ENCODE data around the gene DSC3. TPM values are rescaled to one million over a fixed set of nuclear protein-coding genes. Genes with fewer than 3 reads are reported as not detected.
"Not testable (repeated sequence)": the region's sequence is repeated elsewhere in the genome, so short reads cannot be mapped to it uniquely, and the experiment has no call there.

DSC3 gene
- total RNA-seq, 1 experiment from 2014 or later: 0.61 TPM

- peaks cover 0 to 4% of the 10 kb centered on the region in 2 experiments; a peak in 1 of 4 replicates for H3K4me1 Mint-ChIP-seq
- H3K27me3 ChIP-seq (ENCODE audit: insufficient read depth, low read length): no peaks in the 10 kb centered on the region
- no peaks in the 10 kb centered on the region for H3K9me3 ChIP-seq (ENCODE audit: control insufficient read depth, low read depth, low read length)
- H3K23ac ChIP-seq (ENCODE audit: insufficient read length, low read depth, low read length): no peak overlapping the region
- H3K18ac ChIP-seq (ENCODE audit: insufficient read length, low read depth, low read length): no peak overlapping the region
- no peak overlapping the region for H2BK120ac ChIP-seq (ENCODE audit: low read depth, low read length, poor library complexity, severe bottlenecking)
- H3K27ac Mint-ChIP-seq: no peak overlapping the region
- H4K20me1 ChIP-seq (ENCODE audit: control insufficient read depth, insufficient read depth, insufficient read length): no peaks in the 10 kb centered on the region
- TF ChIP-seq CTCF (conservative IDR thresholded peaks at IDR 0.05): no peak
- DNase-seq: no peak
- H2AK5ac ChIP-seq (ENCODE audit: insufficient read length, low read length): no peak overlapping the region
- H3K4me3 Mint-ChIP-seq: no peak overlapping the region
- H3K27me3 Mint-ChIP-seq (ENCODE audit: low read depth): no peaks in the 10 kb centered on the region
- no peak overlapping the region for H3K4me2 ChIP-seq (ENCODE audit: insufficient read depth, insufficient read length, low read length)
- H4K5ac ChIP-seq (ENCODE audit: insufficient read length, low read depth, low read length): no peak overlapping the region
- H3K14ac ChIP-seq (ENCODE audit: insufficient read depth, low read length): no peak overlapping the region
- no peak overlapping the region for H3K9ac ChIP-seq (ENCODE audit: extremely low read depth, insufficient read length, low read length)
- H4K8ac ChIP-seq (replicated peaks; ENCODE audit: insufficient read length, low read depth, low read length): no peak overlapping the region
- H3K36me3 Mint-ChIP-seq (ENCODE audit: insufficient read depth in 1 of 3, low read depth in 3 of 3): no peaks in the 10 kb centered on the region
- H3T11ph ChIP-seq (ENCODE audit: low read length): no peak overlapping the region
- H3K4ac ChIP-seq (ENCODE audit: low read depth, low read length): no peak overlapping the region
- no peak overlapping the region for H3K56ac ChIP-seq (ENCODE audit: insufficient read length, low read depth, low read length)
- no peaks in the 10 kb centered on the region for H3K4me1 ChIP-seq (ENCODE audit: insufficient read depth, low read length)
- H3K23me2 ChIP-seq (ENCODE audit: insufficient read length, low read depth, low read length, poor library complexity, severe bottlenecking): no peaks in the 10 kb centered on the region
- no peaks in the 10 kb centered on the region for H3K79me1 ChIP-seq (ENCODE audit: insufficient read depth, low read depth, low read length, poor library complexity, severe bottlenecking)
- H3K79me2 ChIP-seq (ENCODE audit: insufficient read depth, low read length): no peaks in the 10 kb centered on the region
- no peaks in the 10 kb centered on the region for H3K9me3 Mint-ChIP-seq
- H2BK12ac ChIP-seq (ENCODE audit: insufficient read length, low read depth, low read length): no peak overlapping the region
- H2BK5ac ChIP-seq (ENCODE audit: insufficient read length, low read length): no peak overlapping the region
- no CpG with 5 or more reads among the region's 3 CpGs for WGBS (ENCODE audit: extremely low coverage, insufficient read length, low lambda C conversion rate)
- no peak overlapping the region for H3K27ac ChIP-seq (ENCODE audit: insufficient read length, low read depth, low read length)
- no peak overlapping the region for H2BK20ac ChIP-seq (ENCODE audit: low read depth, low read length, poor library complexity, severe bottlenecking)
- no peak overlapping the region for H2AFZ ChIP-seq (ENCODE audit: low read length)
- no peak overlapping the region for H4K91ac ChIP-seq (ENCODE audit: insufficient read length, low read depth, low read length)
- H2BK15ac ChIP-seq (ENCODE audit: low read depth, low read length): no peak overlapping the region
These were observed 26.7 kb downstream of the DSC3 start for GRCh38 chr18:31015715-31016434.

GRCh38 chr18:31011455-31011854 is 31.1 kb downstream of the DSC3 start:
- H4K5ac ChIP-seq (ENCODE audit: insufficient read length, low read depth, low read length); H3K36me3 Mint-ChIP-seq (ENCODE audit: insufficient read depth in 1 of 3, low read depth in 3 of 3); H3K79me2 ChIP-seq (ENCODE audit: insufficient read depth, low read length); H3K56ac ChIP-seq (ENCODE audit: insufficient read length, low read depth, low read length); H3K9ac ChIP-seq (ENCODE audit: extremely low read depth, insufficient read length, low read length); H3K18ac ChIP-seq (ENCODE audit: insufficient read length, low read depth, low read length); H3T11ph ChIP-seq (ENCODE audit: low read length); H2AK5ac ChIP-seq (ENCODE audit: insufficient read length, low read length); H3K4ac ChIP-seq (ENCODE audit: low read depth, low read length); H2BK5ac ChIP-seq (ENCODE audit: insufficient read length, low read length); H3K79me1 ChIP-seq (ENCODE audit: insufficient read depth, low read depth, low read length, poor library complexity, severe bottlenecking); H3K23ac ChIP-seq (ENCODE audit: insufficient read length, low read depth, low read length); H3K4me2 ChIP-seq (ENCODE audit: insufficient read depth, insufficient read length, low read length); H2AFZ ChIP-seq (ENCODE audit: low read length); H3K27ac Mint-ChIP-seq; H3K27ac ChIP-seq (ENCODE audit: insufficient read length, low read depth, low read length); H2BK20ac ChIP-seq (ENCODE audit: low read depth, low read length, poor library complexity, severe bottlenecking); H3K4me1 ChIP-seq (ENCODE audit: insufficient read depth, low read length); H3K4me3 Mint-ChIP-seq; H3K27me3 Mint-ChIP-seq (ENCODE audit: low read depth); DNase-seq; H2BK12ac ChIP-seq (ENCODE audit: insufficient read length, low read depth, low read length); H2BK120ac ChIP-seq (ENCODE audit: low read depth, low read length, poor library complexity, severe bottlenecking); H3K14ac ChIP-seq (ENCODE audit: insufficient read depth, low read length); H4K20me1 ChIP-seq (ENCODE audit: control insufficient read depth, insufficient read depth, insufficient read length); H3K9me3 ChIP-seq (ENCODE audit: control insufficient read depth, low read depth, low read length); H3K9me3 Mint-ChIP-seq; H2BK15ac ChIP-seq (ENCODE audit: low read depth, low read length); H3K27me3 ChIP-seq (ENCODE audit: insufficient read depth, low read length); H3K4me1 Mint-ChIP-seq; H3K23me2 ChIP-seq (ENCODE audit: insufficient read length, low read depth, low read length, poor library complexity, severe bottlenecking); H4K91ac ChIP-seq (ENCODE audit: insufficient read length, low read depth, low read length); H4K8ac ChIP-seq (replicated peaks; ENCODE audit: insufficient read length, low read depth, low read length): not testable (repeated sequence)
- no CpG with 5 or more reads among the region's 7 CpGs for WGBS (ENCODE audit: extremely low coverage, insufficient read length, low lambda C conversion rate)

Data from H9 (cell line).